Neutrophil (primary cell): ENCODE data around the gene TMEM59.
A peak's percentile ranks its signal among the peaks of the same experiment; 100 is the strongest.

Experiments
- H3K27ac ChIP-seq: fragments of 200-600 bp; sonication (generic); 2 replicates; pipeline ENCODE4 v1.5.1; 2016; ENCODE audit warnings: mild to moderate bottlenecking, moderate library complexity
- H3K27me3 ChIP-seq: fragments of 200-600 bp; sonication (generic); 2 replicates; pipeline ENCODE4 v1.6.0; 2016; ENCODE audit warnings: mild to moderate bottlenecking
- H3K36me3 ChIP-seq: fragments of 200-600 bp; sonication (generic); 2 replicates; pipeline ENCODE4 v1.5.1; 2017
- H3K4me1 ChIP-seq, 2 experiments: fragments of 200-600 bp in 1 of 2; sonication (generic) in 1 of 2; 1 replicate in 1 of 2; 2 replicates in 1 of 2; pipeline versions ENCODE4 v1.5.1 to v1.6.1; 2013 to 2016; ENCODE audit warnings: low read depth in 1 of 2, low read length in 1 of 2, mild to moderate bottlenecking in 1 of 2, moderate library complexity in 1 of 2; ENCODE audit not compliant: control insufficient read depth in 1 of 2, insufficient read depth in 1 of 2
- H3K4me3 ChIP-seq, 2 experiments: fragments of 200-600 bp in 1 of 2; sonication (generic) in 1 of 2; 1 replicate in 1 of 2; 2 replicates in 1 of 2; pipeline ENCODE4 v1.5.1; 2013 to 2016; ENCODE audit warnings: low read depth in 1 of 2, low read length in 1 of 2, mild to moderate bottlenecking in 1 of 2, moderate library complexity in 1 of 2
- H3K9me3 ChIP-seq: fragments of 200-600 bp; sonication (generic); 2 replicates; pipeline ENCODE4 v1.5.1; 2016
- CTCF ChIP-seq: fragments of 200-600 bp; sonication (generic); IDR thresholded peaks from 2 replicates; pipeline ENCODE4 v1.5.1; 2016; ENCODE audit warnings: antibody characterized with exemption

Gene TMEM59

GRCh38 chr1:54052934-54053744 lies at the start of gene TMEM59, which contains the start of gene TCEANC2:
Gene TMEM59, minus strand, starts transcription at chr1:54053204. Its CDS starts 16 bp downstream, at chr1:54053188.
Gene TCEANC2, plus strand, starts transcription at chr1:54053608. Its CDS starts 815 bp downstream, at chr1:54054423.
- no peaks in the 10 kb centered on the region for H3K27me3 ChIP-seq
- peaks cover 6% of the 10 kb centered on the region for H3K36me3 ChIP-seq
- H3K4me3 ChIP-seq = peak within 1 kb of the TSS; percentile 94 to 95
- H3K4me1 ChIP-seq = peaks cover 32 to 45% of the 10 kb centered on the region in 2 experiments
- peak; percentile 69 for TF ChIP-seq CTCF
- no peaks in the 10 kb centered on the region for H3K9me3 ChIP-seq
- peak within 1 kb of the TSS; percentile 97 for H3K27ac ChIP-seq

DNA sequence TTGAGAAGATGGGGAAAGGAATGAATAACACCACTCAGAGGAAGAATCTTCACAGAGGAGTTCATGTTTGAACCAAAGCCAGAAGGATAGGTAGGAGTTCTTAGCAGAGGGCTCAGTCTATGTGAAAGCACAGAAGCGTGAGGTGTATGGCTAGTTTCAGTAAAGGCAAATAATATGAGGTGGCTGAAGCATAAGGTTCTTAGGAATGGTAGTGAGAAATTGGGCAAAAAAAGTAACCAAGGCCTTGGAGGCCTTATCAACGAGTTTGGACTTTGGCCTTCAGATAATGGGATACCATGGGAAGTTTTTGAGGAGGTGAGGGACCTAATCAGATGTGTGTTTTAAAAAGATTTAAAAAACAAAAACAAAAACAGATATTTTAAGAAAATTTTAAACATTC lies 47.5 kb upstream of the TMEM59 start:
- no peaks in the 10 kb centered on the region for H3K27me3 ChIP-seq
- H3K36me3 ChIP-seq = peaks cover 46% of the 10 kb centered on the region
- H3K4me1 ChIP-seq = peaks cover 7 to 19% of the 10 kb centered on the region in 2 experiments
- no peak overlapping the region for H3K4me3 ChIP-seq
- H3K9me3 ChIP-seq = no peaks in the 10 kb centered on the region
- TF ChIP-seq CTCF = no peak
- H3K27ac ChIP-seq = no peak overlapping the region

- Histone ChIP-seq H3K27ac (no peak overlapping the region), H3K4me3 (no peak overlapping the region), H3K36me3 (peaks cover 43% of the 10 kb centered on the region), H3K9me3 (no peaks in the 10 kb centered on the region), H3K27me3 (no peaks in the 10 kb centered on the region), H3K4me1 (peaks cover 10 to 22% of the 10 kb centered on the region in 2 experiments)
- no peak for TF ChIP-seq CTCF
Observed at GRCh38 chr1:54099061-54099610, 46.1 kb upstream of the TMEM59 start.

GRCh38 chr1:54096877-54097240 lies 43.9 kb upstream of the TMEM59 start:
- peaks cover 32% of the 10 kb centered on the region for H3K36me3 ChIP-seq
- no peak overlapping the region for H3K4me3 ChIP-seq
- no peak for TF ChIP-seq CTCF
- H3K27ac ChIP-seq = no peak overlapping the region
- peaks cover 10 to 23% of the 10 kb centered on the region in 2 experiments for H3K4me1 ChIP-seq
- no peaks in the 10 kb centered on the region for H3K27me3 ChIP-seq
- no peaks in the 10 kb centered on the region for H3K9me3 ChIP-seq

DNA sequence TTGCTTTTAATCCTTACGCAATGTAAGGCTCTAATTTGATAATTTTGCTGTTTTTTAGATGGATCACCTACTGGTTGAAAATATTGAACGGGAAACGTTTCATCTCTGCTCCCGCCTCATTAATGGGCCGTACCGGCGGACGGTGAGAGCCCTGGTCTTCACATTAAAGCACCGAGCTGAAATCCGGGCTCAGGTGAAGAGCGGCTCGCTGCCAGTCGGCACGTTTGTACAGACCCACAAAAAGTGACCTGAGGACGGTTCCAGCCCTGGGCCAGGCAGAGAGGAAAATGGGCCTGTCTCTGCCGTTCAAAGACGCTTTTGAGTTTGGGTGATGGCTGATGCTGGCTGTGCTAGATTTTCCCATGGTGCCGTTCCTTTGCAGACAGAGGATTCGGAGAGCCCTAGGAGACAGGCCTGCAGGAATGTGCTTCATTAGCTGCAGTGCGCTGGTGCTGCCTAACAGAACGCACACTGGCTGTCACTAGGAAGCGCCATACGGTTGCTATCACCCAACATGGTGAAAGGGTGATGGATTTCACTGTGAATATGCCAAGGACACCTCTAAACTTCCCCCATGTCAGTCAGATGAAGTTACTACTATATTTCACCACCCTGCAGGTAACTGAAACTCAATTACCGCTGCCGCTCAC lies 43.3 kb upstream of the TMEM59 start:
- Histone ChIP-seq H3K27ac (peak overlapping the region; percentile 30), H3K9me3 (no peaks in the 10 kb centered on the region), H3K4me1 (peaks cover 15 to 28% of the 10 kb centered on the region in 2 experiments), H3K27me3 (no peaks in the 10 kb centered on the region), H3K4me3 (no peak overlapping the region), H3K36me3 (peaks cover 27% of the 10 kb centered on the region)
- no peak for TF ChIP-seq CTCF
